CD4-positive, alpha-beta T cell treated with Interleukin-2 at 100 ng/mL for 4 hours (primary cell): Measurements from ENCODE around the gene BMPR1B.

Source experiments
- DNase-seq: peaks from one replicate; pipeline ENCODE4 v3.0.0-alpha.2; 2020; ENCODE audit warnings: low spot score

BMPR1B gene

GRCh38 chr4:94960708-94961107, 203.0 kb downstream of the BMPR1B start:
- no peak for DNase-seq

- DNase-seq = no peak
These were observed 203.7 kb downstream of the BMPR1B start for GRCh38 chr4:94961420-94961819.

GRCh38 chr4:94962484-94962883, 204.7 kb downstream of the BMPR1B start:
- DNase-seq = no peak

- no peak for DNase-seq
These were observed 208.1 kb downstream of the BMPR1B start for GRCh38 chr4:94965852-94966251.

GRCh38 chr4:94968493-94968892, 210.7 kb downstream of the BMPR1B start:
- no peak for DNase-seq

DNA sequence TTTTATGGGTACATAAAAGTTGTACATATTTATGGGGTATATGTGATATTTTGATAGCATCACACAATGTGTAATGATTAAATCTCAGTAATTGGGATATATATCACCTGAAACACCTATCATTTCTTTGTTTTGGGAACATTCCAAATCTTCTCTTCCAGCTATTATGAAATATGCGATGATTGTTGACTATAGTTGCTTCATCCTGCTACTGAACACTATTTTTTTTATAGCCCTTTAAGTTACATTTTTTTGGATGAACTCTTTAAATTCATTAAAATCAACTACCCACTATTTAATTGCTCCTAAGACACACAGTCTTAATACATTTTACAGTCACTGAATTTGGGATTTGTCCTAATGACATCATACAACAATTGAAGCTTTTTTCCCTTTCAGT, 212.9 kb downstream of the BMPR1B start:
- no peak for DNase-seq

DNA sequence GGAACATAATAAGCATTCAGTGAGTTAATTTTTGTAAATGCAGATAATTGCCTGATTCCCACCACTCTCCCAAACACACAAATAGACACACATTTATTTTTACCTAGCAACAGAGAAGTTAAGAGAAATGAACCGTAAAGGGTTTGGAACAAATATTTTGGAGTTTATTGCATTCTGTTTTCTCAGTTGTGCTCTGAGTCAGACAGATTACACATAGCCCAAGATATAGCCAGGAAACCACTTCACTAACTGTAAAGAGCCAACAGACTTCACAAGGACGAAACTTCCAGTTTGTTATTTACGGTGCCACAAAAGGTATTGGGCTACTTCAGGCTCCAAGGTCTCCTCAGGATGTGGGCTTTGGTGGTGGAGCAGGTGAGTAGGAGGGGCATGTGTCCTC, 217.0 kb downstream of the BMPR1B start:
- DNase-seq = no peak

- no peak for DNase-seq
These were observed 218.7 kb downstream of the BMPR1B start for GRCh38 chr4:94976371-94977011.

GRCh38 chr4:94978904-94979303, 221.1 kb downstream of the BMPR1B start:
- DNase-seq = no peak

- DNase-seq = no peak
These were observed 221.9 kb downstream of the BMPR1B start for GRCh38 chr4:94979621-94980020.

DNA sequence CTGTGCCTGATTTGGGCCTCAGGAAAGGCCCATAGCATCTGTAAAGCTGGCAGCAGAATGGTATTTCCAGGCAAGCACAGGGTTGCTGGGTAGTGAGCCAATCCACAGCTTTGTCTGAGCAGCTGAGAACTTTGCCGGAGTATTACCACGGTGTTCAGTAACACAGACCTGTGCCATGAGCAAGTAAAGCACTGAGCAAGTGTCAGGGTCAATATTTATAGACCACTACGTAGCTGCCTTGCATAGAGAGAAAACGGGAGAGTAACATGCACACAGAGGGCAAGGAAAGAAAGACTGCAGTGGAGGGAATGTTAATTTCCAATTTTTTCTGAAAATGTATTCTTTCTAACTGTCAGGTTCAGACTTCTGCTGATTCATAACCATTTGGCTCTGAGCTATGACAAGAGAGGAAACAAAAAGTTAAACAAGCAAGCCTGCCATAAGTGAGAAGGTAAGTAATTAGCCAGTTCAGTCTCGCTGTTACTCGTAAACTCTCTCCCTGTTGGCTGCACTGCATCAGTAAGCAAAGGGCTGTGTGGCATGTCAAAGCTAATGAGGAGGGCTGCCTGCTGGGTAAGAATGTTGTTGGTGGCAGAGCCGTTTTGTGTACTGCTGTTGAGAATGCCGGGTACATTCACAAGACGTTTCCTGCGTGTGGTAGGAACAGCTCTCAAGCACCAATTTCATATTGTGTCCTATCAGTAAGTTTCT, 238.1 kb downstream of the BMPR1B start:
- DNase-seq = no peak

- DNase-seq = no peak
These were observed 242.4 kb downstream of the BMPR1B start for GRCh38 chr4:95000076-95000648.

GRCh38 chr4:95004912-95005311, 247.2 kb downstream of the BMPR1B start:
- no peak for DNase-seq

DNA sequence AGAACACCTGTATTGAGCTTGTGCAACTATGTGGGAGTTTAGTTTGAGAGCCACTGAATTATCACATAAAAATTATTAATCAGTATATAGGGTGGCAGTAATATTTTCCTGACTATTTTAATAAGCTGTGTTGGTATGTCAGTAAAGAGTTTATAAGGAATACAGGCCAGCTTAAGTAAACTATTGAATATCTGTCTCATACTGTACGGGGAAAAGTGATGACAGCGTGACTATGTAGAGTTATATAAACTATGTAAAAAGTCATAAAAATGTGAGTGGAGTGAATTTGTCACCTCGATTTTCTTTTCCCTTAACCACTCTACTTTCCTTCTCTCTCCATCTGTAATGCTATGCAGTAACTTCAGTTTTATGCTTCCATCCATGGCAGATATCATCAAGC, 250.2 kb downstream of the BMPR1B start:
- no peak for DNase-seq

DNA sequence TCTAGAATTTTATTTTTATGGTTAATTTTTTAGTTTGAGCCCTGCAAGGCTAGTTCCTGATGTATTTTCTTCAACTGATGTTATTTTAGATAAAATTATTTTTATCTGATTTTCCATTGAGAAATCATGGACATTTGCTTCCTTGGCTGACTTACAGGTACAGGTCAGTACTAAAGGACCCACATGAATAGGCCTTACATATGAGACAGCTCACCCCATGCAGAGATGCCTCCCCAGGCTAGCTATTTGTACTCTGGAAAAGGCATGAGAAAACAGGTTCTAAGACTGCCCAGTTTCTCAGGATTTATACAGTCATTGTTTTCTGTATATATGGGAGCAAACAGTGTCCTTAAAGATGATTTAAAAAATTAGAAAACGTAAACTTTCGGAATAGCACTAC, 255.5 kb downstream of the BMPR1B start:
- no peak for DNase-seq

- no peak for DNase-seq
These were observed 256.3 kb downstream of the BMPR1B start for GRCh38 chr4:95014068-95014467.

- DNase-seq = no peak
These were observed 259.7 kb downstream of the BMPR1B start for GRCh38 chr4:95017305-95018064.

DNA sequence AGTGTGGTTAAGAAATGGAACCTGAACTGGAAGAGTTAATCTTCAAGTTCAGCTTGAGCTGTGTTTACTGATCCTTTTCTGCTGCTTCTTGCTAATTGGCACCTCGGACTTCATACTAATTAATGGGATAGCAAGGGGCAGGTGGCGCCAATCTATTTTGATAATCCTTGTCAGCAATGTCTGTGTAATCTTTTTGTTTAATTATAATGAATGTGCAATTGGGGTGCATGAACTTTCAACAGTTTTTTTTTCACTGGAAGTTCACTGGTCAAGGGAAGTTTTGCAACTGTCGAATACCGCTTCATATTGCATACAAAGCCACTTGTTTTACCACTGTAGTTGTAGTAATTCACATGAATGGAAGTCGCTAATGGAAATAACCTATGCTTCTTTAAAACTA, 261.0 kb downstream of the BMPR1B start:
- no peak for DNase-seq

- DNase-seq = no peak
These were observed 262.8 kb downstream of the BMPR1B start for GRCh38 chr4:95020521-95020920.

- no peak for DNase-seq
These were observed 263.3 kb downstream of the BMPR1B start for GRCh38 chr4:95021099-95021498.

DNA sequence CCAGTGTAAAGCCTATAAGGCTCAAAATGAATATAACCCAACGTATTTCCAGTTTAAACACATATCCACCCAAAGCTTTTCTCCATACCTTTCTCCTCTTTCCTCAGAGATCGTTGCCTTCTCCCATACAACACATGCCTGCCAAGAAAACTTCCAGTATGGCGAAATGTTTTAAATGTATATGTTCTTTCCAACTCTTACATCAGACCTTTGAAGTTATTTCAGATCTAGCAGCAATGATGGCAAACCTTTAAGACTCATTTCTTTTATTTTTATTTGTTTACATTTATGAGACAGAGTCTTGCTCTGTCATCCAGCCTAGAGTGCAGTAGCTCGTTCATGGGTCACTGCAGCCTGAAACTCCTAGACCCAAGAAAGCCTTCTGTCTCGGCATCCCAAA, 265.4 kb downstream of the BMPR1B start:
- DNase-seq = no peak

DNA sequence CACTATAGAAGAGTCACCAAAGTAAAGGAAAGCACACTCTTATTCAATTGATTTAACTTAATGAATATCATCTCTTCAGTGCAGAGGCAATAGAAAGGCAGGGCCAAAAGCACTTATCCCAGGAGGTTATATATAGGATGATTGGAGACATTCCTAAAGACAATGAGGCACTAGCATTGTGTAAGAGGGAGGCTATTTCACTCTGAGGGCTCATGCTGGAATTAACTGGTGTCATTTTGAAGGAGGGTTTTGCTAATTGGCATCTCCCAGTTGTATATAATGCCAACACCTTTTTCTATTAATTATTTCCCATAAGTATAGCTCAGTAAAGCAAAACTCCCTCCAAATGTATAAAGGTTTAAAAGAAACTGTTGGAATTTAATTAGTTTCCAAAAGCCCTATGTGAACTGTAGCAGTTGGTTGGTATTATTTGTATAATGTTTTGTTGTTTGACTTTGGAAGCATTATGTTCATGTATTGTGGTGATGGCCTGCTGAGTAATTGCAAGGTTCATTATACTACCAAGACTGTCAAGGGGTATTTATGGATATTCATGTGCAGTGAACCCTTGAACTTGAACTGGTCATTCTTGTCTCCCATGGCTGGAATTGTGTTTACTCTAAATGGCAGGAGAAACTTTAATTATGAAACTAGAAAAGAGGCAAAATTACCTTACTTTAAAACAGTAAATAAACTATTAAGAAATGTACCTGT, 270.3 kb downstream of the BMPR1B start:
- DNase-seq = no peak
